Measurements from ENCODE around the gene CBARP.

The CBARP gene

GRCh38 chr19:1238369-1239303 is 831 bp upstream of the CBARP start:
- DNase-seq, result no peak

GRCh38 chr19:1237027-1237659 is 662 bp downstream of the CBARP start:
- DNase-seq, result no peak

- no peak for DNase-seq
These were observed 1.2 kb downstream of the CBARP start for GRCh38 chr19:1236576-1236975.

GRCh38 chr19:1235625-1236538 is 1.9 kb downstream of the CBARP start:
- DNase-seq, result no peak

GRCh38 chr19:1234955-1235380 is 2.8 kb downstream of the CBARP start:
- DNase-seq, result no peak

GRCh38 chr19:1234051-1234954 is 3.5 kb downstream of the CBARP start:
- DNase-seq, result no peak

GRCh38 chr19:1233115-1233667 is 4.6 kb downstream of the CBARP start:
- no peak for DNase-seq

- no peak for DNase-seq
These were observed 5.1 kb downstream of the CBARP start for GRCh38 chr19:1232652-1233072.

- DNase-seq, result no peak
These were observed 5.8 kb downstream of the CBARP start for GRCh38 chr19:1231729-1232637.

GRCh38 chr19:1230783-1231489 is 6.9 kb downstream of the CBARP start:
- no peak for DNase-seq

- no peak for DNase-seq
These were observed 7.7 kb downstream of the CBARP start for GRCh38 chr19:1229924-1230782.

- no peak for DNase-seq
These were observed 8.5 kb downstream of the CBARP start for GRCh38 chr19:1229056-1229923.

GRCh38 chr19:1228161-1228957 is 9.4 kb downstream of the CBARP start:
- no peak for DNase-seq

GRCh38 chr19:1227304-1228054 is 10.3 kb downstream of the CBARP start:
- no peak for DNase-seq

GRCh38 chr19:1226522-1227303 is 11.1 kb downstream of the CBARP start:
- DNase-seq, result no peak

- DNase-seq, result no peak
These were observed 11.6 kb downstream of the CBARP start for GRCh38 chr19:1226227-1226518.

All from SHP77 treated with DMSO at 0.1 percent for 48 hours (cell line).